Activated CD4-positive, alpha-beta T cell treated with anti-CD3 and anti-CD28 coated beads, Interleukin-2, amount 50 U/mL, for 48 hours (primary cell): Measurements from ENCODE around the gene TSPAN19.

Source experiments
- DNase-seq, 2 experiments: peaks; one replicate each; pipeline ENCODE4 v3.0.0-alpha.2; 2020

The TSPAN19 gene

GRCh38 chr12:84998341-84998740 lies 37.7 kb downstream of the TSPAN19 start:
- no peak for DNase-seq

GRCh38 chr12:84996759-84997158 lies 39.3 kb downstream of the TSPAN19 start:
- DNase-seq, result no peak

- DNase-seq, result no peak
Observed at GRCh38 chr12:84995641-84996040, 40.4 kb downstream of the TSPAN19 start.

- DNase-seq, result no peak
Observed at GRCh38 chr12:84994426-84994825, 41.7 kb downstream of the TSPAN19 start.

- DNase-seq, result no peak
Observed at GRCh38 chr12:84986586-84986985, 49.5 kb downstream of the TSPAN19 start.

GRCh38 chr12:84986117-84986516 lies 50.0 kb downstream of the TSPAN19 start:
- DNase-seq, result no peak

GRCh38 chr12:84983289-84983688 lies 52.8 kb downstream of the TSPAN19 start:
- DNase-seq, result no peak

- DNase-seq, result no peak
Observed at GRCh38 chr12:84982888-84983287, 53.2 kb downstream of the TSPAN19 start.

- DNase-seq, result no peak
Observed at GRCh38 chr12:84978921-84979320, 57.2 kb downstream of the TSPAN19 start.

- no peak for DNase-seq
Observed at GRCh38 chr12:84976133-84976532, 59.9 kb downstream of the TSPAN19 start.

- DNase-seq, result no peak
Observed at GRCh38 chr12:84974155-84974815, 61.8 kb downstream of the TSPAN19 start.

GRCh38 chr12:84973026-84973425 lies 63.1 kb downstream of the TSPAN19 start:
- DNase-seq, result no peak

- no peak for DNase-seq
Observed at GRCh38 chr12:84969226-84969625, 66.9 kb downstream of the TSPAN19 start.
